ENCODE results near the gene TNIK.

Gene TNIK

DNA sequence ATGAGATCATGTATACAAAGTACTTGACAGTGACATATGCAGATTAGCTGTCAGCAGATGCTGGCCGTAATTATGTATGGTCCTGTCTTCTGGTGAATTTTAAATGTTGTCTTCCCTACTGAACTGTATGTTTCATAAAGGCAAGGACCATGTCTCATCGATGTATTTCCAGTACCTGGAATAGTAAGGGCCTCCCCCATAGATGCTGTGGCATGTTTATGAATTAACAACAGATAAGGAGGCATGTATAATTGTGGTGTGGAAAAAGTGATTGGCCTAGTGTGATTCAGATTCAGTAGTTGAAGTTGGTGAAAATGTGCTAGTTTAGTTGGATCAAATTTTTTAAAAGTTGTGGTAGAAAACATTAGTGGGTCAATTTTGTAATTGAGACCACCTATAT, 231.0 kb downstream of the TNIK start:
- no peaks in the 10 kb centered on the region for H4K20me1 ChIP-seq (ENCODE audit: insufficient read depth, low read length)
- H3K9me2 ChIP-seq (ENCODE audit: low read depth, low read length) = no peaks in the 10 kb centered on the region; the same call in 1 of the 2 replicates
- TF ChIP-seq, protein P1, sequence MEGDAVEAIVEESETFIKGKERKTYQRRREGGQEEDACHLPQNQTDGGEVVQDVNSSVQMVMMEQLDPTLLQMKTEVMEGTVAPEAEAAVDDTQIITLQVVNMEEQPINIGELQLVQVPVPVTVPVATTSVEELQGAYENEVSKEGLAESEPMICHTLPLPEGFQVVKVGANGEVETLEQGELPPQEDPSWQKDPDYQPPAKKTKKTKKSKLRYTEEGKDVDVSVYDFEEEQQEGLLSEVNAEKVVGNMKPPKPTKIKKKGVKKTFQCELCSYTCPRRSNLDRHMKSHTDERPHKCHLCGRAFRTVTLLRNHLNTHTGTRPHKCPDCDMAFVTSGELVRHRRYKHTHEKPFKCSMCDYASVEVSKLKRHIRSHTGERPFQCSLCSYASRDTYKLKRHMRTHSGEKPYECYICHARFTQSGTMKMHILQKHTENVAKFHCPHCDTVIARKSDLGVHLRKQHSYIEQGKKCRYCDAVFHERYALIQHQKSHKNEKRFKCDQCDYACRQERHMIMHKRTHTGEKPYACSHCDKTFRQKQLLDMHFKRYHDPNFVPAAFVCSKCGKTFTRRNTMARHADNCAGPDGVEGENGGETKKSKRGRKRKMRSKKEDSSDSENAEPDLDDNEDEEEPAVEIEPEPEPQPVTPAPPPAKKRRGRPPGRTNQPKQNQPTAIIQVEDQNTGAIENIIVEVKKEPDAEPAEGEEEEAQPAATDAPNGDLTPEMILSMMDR (IDR thresholded peaks at IDR 0.05; ENCODE audit: low read length) = no peak
- TF ChIP-seq EZH2 (IDR thresholded peaks at IDR 0.05; ENCODE audit: borderline replicate concordance, low read length) = no peak
- H3K36me3 ChIP-seq (ENCODE audit: insufficient read depth, low read length) = no peaks in the 10 kb centered on the region
- no peak overlapping the region for H3K27ac ChIP-seq (ENCODE audit: low read depth, low read length, poor library complexity, severe bottlenecking)
- H3K79me2 ChIP-seq (ENCODE audit: insufficient read depth, low read length) = no peaks in the 10 kb centered on the region
- no peaks in the 10 kb centered on the region; the same call in 1 of the 2 replicates for H3K27me3 ChIP-seq (ENCODE audit: insufficient read depth, low read length)
- no peak overlapping the region for H2AFZ ChIP-seq (ENCODE audit: low read length)
- no peaks in the 10 kb centered on the region for H3K4me1 ChIP-seq (ENCODE audit: insufficient read depth, low read length, severe bottlenecking)
- H3K9me3 ChIP-seq (ENCODE audit: low read length) = no peaks in the 10 kb centered on the region
- no peak overlapping the region for H3K4me2 ChIP-seq (ENCODE audit: low read length)
- H3F3A ChIP-seq (ENCODE audit: insufficient read depth, low read length) = no peaks in the 10 kb centered on the region
- H3K4me3 ChIP-seq (ENCODE audit: low read depth, low read length, poor library complexity, severe bottlenecking) = no peak overlapping the region
- no peak overlapping the region for H3K9ac ChIP-seq (ENCODE audit: low read length)

DNA sequence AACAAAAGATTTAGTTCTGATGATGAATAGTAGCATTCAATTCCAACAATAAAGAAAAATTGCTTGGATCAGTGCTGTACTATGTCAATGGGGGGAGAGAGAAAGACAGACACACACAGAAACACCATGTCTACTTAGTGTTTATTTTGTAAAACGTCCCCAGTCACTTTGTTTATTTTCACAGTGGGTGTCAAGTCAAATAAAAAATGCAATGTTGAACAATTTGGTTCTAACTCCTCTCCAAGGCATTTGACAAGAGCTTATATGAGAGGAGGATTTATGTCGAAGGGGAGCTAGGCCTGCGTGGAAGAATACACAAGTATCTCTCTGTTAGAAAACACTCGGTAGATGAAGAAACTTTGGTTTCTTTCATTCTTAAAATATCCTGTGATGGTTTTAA, 232.0 kb downstream of the TNIK start:
- H3K4me1 ChIP-seq (ENCODE audit: insufficient read depth, low read length, severe bottlenecking) = no peaks in the 10 kb centered on the region
- no peak overlapping the region for H3K27ac ChIP-seq (ENCODE audit: low read depth, low read length, poor library complexity, severe bottlenecking)
- no peak overlapping the region for H3K4me2 ChIP-seq (ENCODE audit: low read length)
- TF ChIP-seq, protein P1 (IDR thresholded peaks at IDR 0.05; ENCODE audit: low read length) = no peak
- TF ChIP-seq EZH2 (IDR thresholded peaks at IDR 0.05; ENCODE audit: borderline replicate concordance, low read length) = no peak
- no peak overlapping the region for H3K9ac ChIP-seq (ENCODE audit: low read length)
- no peak overlapping the region for H3K4me3 ChIP-seq (ENCODE audit: low read depth, low read length, poor library complexity, severe bottlenecking)
- H3K79me2 ChIP-seq (ENCODE audit: insufficient read depth, low read length) = no peaks in the 10 kb centered on the region
- no peaks in the 10 kb centered on the region; the same call in 1 of the 2 replicates for H3K9me2 ChIP-seq (ENCODE audit: low read depth, low read length)
- H2AFZ ChIP-seq (ENCODE audit: low read length) = no peak overlapping the region
- no peaks in the 10 kb centered on the region for H4K20me1 ChIP-seq (ENCODE audit: insufficient read depth, low read length)
- H3K36me3 ChIP-seq (ENCODE audit: insufficient read depth, low read length) = no peaks in the 10 kb centered on the region
- H3K27me3 ChIP-seq (ENCODE audit: insufficient read depth, low read length) = no peaks in the 10 kb centered on the region; the same call in 1 of the 2 replicates
- H3K9me3 ChIP-seq (ENCODE audit: low read length) = no peaks in the 10 kb centered on the region
- H3F3A ChIP-seq (ENCODE audit: insufficient read depth, low read length) = no peaks in the 10 kb centered on the region

DNA sequence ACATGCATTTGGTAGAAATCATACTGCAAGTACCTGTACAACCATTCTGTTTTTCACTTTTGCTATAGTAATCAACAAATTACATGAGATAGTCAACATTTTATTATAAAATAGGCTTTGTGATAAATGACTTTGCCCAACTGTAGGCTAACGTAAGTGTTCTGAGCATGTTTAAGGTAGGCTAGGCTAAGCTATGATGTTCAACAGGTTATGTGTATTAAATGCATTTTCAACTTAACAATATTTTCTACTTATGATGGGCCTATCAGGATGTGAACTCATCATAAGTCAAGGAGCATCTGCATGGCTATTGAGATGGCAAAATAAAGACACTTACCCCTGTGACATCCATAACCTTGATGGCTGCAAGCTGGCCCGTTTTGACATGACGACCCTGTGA, 232.4 kb downstream of the TNIK start:
- H3K9me2 ChIP-seq (ENCODE audit: low read depth, low read length) = no peaks in the 10 kb centered on the region; the same call in 1 of the 2 replicates
- no peak overlapping the region for H3K27ac ChIP-seq (ENCODE audit: low read depth, low read length, poor library complexity, severe bottlenecking)
- H3K27me3 ChIP-seq (ENCODE audit: insufficient read depth, low read length) = no peaks in the 10 kb centered on the region; the same call in 1 of the 2 replicates
- H2AFZ ChIP-seq (ENCODE audit: low read length) = no peak overlapping the region
- H4K20me1 ChIP-seq (ENCODE audit: insufficient read depth, low read length) = no peaks in the 10 kb centered on the region
- H3K4me1 ChIP-seq (ENCODE audit: insufficient read depth, low read length, severe bottlenecking) = no peaks in the 10 kb centered on the region
- TF ChIP-seq, protein P1 (IDR thresholded peaks at IDR 0.05; ENCODE audit: low read length) = no peak
- TF ChIP-seq EZH2 (IDR thresholded peaks at IDR 0.05; ENCODE audit: borderline replicate concordance, low read length) = no peak
- no peak overlapping the region for H3K9ac ChIP-seq (ENCODE audit: low read length)
- H3K9me3 ChIP-seq (ENCODE audit: low read length) = no peaks in the 10 kb centered on the region
- no peaks in the 10 kb centered on the region for H3K36me3 ChIP-seq (ENCODE audit: insufficient read depth, low read length)
- no peaks in the 10 kb centered on the region for H3F3A ChIP-seq (ENCODE audit: insufficient read depth, low read length)
- H3K4me2 ChIP-seq (ENCODE audit: low read length) = no peak overlapping the region
- no peak overlapping the region for H3K4me3 ChIP-seq (ENCODE audit: low read depth, low read length, poor library complexity, severe bottlenecking)
- H3K79me2 ChIP-seq (ENCODE audit: insufficient read depth, low read length) = no peaks in the 10 kb centered on the region

All from OCI-LY1 (cell line).